ENCODE results near the gene HEXIM1.
A peak's percentile ranks its signal among the peaks of the same experiment; 100 is the strongest.

The HEXIM1 gene

DNA sequence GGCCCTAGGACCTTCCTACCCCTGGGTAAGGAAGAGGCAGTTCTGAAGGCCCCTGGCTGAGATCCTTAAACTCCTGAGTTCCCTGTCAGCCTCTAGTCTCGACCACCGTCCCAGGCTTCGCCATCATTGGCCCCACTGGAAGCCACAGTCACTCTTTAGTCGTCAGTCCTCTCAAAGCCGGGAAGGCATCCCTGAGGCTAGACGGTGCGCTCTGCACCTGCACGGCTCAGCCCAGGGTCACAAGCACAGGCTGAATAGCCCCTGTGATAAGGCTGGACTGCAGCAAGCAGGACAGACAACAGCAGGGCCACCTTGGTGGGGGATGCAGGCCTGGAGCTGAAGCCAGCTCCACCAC lies 3.3 kb upstream of the HEXIM1 start:
- no peak for DNase-seq (ENCODE audit: low read depth, low spot score)

DNA sequence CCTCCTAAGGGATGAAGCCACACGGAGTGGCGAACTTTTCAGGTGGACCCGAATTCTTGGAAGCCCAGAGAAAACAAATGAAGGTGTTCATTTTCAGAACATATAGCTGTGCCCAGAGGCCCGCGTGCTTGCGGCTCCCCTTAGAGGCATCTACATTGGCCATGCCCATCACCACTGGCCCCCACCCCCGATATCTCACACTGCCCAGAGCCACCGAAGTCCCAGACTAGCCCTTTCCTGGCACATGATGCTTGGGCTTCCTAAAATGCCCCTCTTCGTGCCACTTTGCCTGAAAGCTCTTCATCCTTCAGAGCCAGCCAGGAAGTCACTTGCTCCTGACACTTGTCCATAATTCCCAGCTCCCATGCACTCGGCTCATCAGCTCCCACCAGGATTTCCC lies 2.1 kb upstream of the HEXIM1 start:
- no peak for DNase-seq (ENCODE audit: low read depth, low spot score)

GRCh38 chr17:45146592-45146889 lies 1.7 kb upstream of the HEXIM1 start:
- DNase-seq (ENCODE audit: low read depth, low spot score) = no peak

DNA sequence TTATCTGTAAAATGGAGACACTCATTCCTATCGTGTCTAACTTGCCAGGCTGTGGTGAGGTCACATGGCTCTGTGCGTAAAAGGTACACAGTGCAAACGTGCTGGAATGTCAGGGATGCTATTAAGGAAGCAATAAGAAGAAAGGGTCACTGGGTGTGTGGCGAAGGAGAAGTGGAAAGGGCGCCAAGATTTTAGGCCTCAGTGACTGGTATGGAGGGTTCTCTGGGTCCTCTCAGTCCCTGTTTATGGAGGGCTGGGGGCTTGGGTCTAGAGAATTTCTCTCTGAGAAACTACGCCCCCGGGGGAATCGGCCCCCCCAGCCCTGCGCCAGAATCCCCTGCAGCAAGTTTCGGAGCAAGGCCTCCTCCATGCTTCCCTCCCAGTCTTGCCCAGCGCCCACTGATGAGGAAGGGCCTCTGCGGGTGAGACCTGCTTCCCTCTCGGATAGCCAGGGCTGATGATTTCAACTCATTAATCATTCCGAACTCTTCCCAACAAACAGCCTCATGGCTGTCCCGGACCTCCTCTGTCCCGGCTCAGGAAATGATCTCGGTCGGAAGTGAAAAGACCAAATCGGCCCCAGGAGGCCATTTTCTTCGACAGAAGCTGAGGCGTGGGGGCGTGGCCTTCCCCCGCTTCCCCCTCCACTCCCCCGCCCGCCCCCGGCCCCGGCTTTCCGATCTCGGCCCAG lies 1.2 kb upstream of the HEXIM1 start:
- DNase-seq (ENCODE audit: low read depth, low spot score) = no peak

GRCh38 chr17:45147581-45148182 lies 593 bp upstream of the HEXIM1 start:
- DNase-seq (ENCODE audit: low read depth, low spot score) = peak; percentile 42

DNA sequence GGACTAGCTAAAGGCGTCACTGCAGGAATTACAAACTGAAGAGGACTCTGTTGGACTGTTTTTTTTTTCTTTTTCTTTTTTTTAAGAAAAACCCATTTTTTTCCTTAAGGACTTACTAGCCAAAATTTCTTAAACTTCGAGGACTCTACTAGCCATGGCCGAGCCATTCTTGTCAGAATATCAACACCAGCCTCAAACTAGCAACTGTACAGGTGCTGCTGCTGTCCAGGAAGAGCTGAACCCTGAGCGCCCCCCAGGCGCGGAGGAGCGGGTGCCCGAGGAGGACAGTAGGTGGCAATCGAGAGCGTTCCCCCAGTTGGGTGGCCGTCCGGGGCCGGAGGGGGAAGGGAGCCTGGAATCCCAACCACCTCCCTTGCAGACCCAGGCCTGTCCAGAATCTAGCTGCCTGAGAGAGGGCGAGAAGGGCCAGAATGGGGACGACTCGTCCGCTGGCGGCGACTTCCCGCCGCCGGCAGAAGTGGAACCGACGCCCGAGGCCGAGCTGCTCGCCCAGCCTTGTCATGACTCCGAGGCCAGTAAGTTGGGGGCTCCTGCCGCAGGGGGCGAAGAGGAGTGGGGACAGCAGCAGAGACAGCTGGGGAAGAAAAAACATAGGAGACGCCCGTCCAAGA lies 878 bp downstream of the HEXIM1 start:
- DNase-seq (ENCODE audit: low read depth, low spot score) = peak; percentile 47

GRCh38 chr17:45149669-45150664 lies 1.7 kb downstream of the HEXIM1 start:
- DNase-seq (ENCODE audit: low read depth, low spot score) = peak; percentile 25

GRCh38 chr17:45150911-45151809 lies 2.9 kb downstream of the HEXIM1 start:
- DNase-seq (ENCODE audit: low read depth, low spot score) = no peak

GRCh38 chr17:45155029-45155428 lies 6.8 kb downstream of the HEXIM1 start:
- no peak for DNase-seq (ENCODE audit: low read depth, low spot score)

- DNase-seq (ENCODE audit: low read depth, low spot score) = no peak
Observed at GRCh38 chr17:45155483-45155882, 7.2 kb downstream of the HEXIM1 start.

GRCh38 chr17:45156242-45156641 lies 8.0 kb downstream of the HEXIM1 start:
- no peak for DNase-seq (ENCODE audit: low read depth, low spot score)

GRCh38 chr17:45160447-45161287 lies 12.4 kb downstream of the HEXIM1 start:
- peak; percentile 30 for DNase-seq (ENCODE audit: low read depth, low spot score)

- peak; percentile 97 for DNase-seq (ENCODE audit: low read depth, low spot score)
Observed at GRCh38 chr17:45161288-45162024, 13.2 kb downstream of the HEXIM1 start, which contains the start of gene HEXIM2. Gene HEXIM2, plus strand, starts transcription at chr17:45161875. Its CDS starts 919 bp downstream, at chr17:45162794.

DNA sequence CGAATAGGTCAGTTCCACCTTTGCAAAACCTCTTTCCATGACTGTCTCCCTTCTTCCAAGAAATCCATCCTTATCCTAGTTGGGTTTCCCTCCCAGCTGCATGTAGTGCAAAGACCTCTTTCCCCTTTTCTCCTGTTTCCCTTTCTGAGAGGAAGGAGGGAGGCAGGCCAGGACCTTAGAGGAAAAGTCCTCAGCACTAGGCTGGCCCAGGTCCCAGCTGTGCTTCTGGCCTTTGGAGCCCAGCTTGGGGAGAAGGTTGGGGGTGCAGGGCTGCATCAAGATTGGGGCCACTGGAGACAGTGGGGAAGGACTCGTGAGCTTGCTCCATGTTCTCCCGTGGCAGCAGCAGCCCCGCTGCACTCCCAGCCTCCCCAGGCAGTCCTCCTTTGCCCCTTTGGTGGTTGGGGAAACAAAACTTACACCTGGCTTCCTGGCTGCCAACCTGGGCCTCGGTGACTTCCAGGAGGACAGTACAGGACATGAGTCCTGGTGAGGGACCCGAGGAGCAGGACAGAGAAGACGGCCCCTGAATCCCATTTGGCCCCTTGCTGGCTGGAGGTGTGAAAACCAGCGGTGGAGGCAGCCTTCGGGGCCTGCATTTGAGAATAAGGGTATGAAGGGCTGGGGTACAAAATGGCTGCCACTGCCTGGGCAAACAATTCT lies 13.9 kb downstream of the HEXIM1 start:
- DNase-seq (ENCODE audit: low read depth, low spot score) = no peak

- DNase-seq (ENCODE audit: low read depth, low spot score) = no peak
Observed at GRCh38 chr17:45164734-45165269, 16.5 kb downstream of the HEXIM1 start.

DNA sequence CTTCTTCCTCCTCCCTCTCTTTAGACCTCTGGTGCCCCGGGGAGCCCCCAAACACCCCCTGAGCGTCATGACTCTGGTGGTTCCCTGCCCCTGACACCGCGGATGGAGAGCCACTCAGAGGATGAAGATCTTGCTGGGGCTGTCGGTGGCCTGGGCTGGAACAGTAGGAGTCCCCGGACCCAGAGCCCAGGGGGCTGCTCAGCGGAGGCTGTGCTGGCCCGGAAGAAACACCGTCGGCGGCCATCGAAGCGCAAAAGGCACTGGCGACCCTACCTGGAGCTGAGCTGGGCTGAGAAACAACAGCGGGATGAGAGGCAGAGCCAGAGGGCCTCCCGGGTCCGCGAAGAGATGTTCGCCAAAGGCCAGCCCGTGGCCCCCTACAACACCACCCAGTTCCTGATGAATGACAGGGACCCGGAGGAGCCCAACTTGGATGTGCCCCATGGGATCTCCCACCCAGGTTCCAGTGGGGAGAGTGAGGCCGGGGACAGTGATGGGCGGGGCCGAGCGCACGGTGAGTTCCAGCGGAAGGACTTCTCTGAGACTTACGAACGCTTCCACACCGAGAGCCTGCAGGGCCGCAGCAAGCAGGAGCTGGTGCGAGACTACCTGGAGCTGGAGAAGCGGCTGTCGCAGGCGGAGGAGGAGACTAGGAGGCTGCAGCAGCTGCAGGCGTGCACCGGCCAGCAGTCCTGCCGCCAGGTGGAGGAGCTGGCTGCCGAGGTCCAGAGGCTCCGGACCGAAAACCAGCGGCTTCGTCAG lies 20.9 kb downstream of the HEXIM1 start:
- DNase-seq (ENCODE audit: low read depth, low spot score) = no peak

DNA sequence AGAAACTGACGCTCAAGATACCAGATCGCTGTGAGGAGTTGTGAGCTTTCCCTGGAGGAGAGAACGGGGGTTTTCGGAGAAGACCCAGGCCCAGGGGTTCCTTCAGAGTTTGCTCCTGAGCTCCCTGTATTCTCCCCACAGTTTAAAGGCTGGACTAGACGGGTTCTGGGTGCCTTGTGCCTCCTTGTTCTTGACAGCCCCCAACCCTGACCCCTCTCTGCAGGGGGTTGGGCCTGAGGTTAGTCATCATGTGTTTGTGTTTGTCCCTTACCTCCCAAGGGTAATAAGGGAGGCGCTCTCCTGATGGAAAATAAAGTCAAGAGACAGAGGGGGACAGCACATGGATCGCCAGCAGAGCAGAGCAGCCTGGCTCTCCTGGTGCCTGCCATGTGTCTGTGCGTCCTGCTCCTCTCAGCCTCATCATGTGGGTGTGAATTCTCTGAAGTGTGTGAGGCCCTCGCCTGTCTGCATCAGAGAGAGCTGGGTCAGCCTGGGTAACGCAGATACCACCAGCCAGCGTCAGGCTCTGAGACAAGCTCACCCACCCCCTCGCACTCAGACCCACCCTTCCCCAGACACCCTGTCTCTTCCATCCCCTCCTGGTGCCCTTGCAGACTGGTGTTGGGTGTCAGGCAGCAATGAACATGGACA lies 22.1 kb downstream of the HEXIM1 start:
- DNase-seq (ENCODE audit: low read depth, low spot score) = no peak

All from activated naive CD8-positive, alpha-beta T cell treated with anti-CD3 and anti-CD28 coated beads, Interleukin-2, amount 50 U/mL, for 16 hours (primary cell).